ENCODE data around the gene C1orf52. TPM values are rescaled to one million over a fixed set of nuclear protein-coding genes. Genes with fewer than 3 reads are reported as not detected.

The C1orf52 gene
- total and polyA plus RNA-seq, 2 of the 13 experiments (the other 11 are each of a cell fraction or from before 2014, with no cell fraction given): 19.4 to 27.4 TPM

- TF ChIP-seq ZNF691 (CRISPR knock-in tag; IDR thresholded peaks at IDR 0.05; ENCODE audit: borderline replicate concordance, low read depth): no peak
- TF ChIP-seq SMARCC2 (IDR thresholded peaks at IDR 0.05): no peak
- TF ChIP-seq HMGXB3 (CRISPR knock-in tag; IDR thresholded peaks at IDR 0.05; ENCODE audit: borderline replicate concordance): peak; percentile 36; the same call in 1 of the 2 replicates
- no peak for TF ChIP-seq ZXDC (CRISPR knock-in tag; IDR thresholded peaks at IDR 0.05)
- TF ChIP-seq UBTF (CRISPR knock-in tag; IDR thresholded peaks at IDR 0.05): peak; percentile 92
- no peak for TF ChIP-seq ZBTB40 (IDR thresholded peaks at IDR 0.05)
- no peak for TF ChIP-seq ZBTB40 (CRISPR knock-in tag; IDR thresholded peaks at IDR 0.05)
Measured at GRCh38 chr1:85276215-85276977, 16.9 kb upstream of the C1orf52 start, which contains the start of gene BCL10 (continued).

All from HepG2 (cell line).